Activated T-cell treated with anti-CD3 and anti-CD28 coated beads, Interleukin-2, amount 50 U/mL, for 72 hours (primary cell): ENCODE measurements around the gene PARP11. TPM values are rescaled to one million over a fixed set of nuclear protein-coding genes. Genes with fewer than 3 reads are reported as not detected.

Experiments
- ATAC-seq, 2 donors: fragments of 150-1000 bp; cut with Tn5 transposase; replicated peaks in 1 of 2; 2 replicates each; pipeline ENCODE4 v1.10.0; 2021; ENCODE audit warnings: moderate library complexity in 2 of 2, mild to moderate bottlenecking in 1 of 2
- DNase-seq, 2 donors: peaks; one replicate each; pipeline ENCODE4 v3.0.0; 2021 to 2022; ENCODE audit warnings: mixed read lengths in 1 of 2
- H3K27ac Mint-ChIP-seq: one replicate; pipeline ENCODE4 v1.8.0; 2022; ENCODE audit warnings: mild to moderate bottlenecking, moderate library complexity, mixed read lengths
- H3K27me3 Mint-ChIP-seq: one replicate; pipeline ENCODE4 v1.8.0; 2022; ENCODE audit warnings: low read depth, mixed read lengths
- H3K36me3 Mint-ChIP-seq, 2 donors: one replicate each; pipeline ENCODE4 v1.8.0; 2022; ENCODE audit warnings: mixed read lengths in 2 of 2, mild to moderate bottlenecking in 1 of 2; ENCODE audit not compliant: insufficient read depth in 2 of 2
- H3K4me1 Mint-ChIP-seq: one replicate; pipeline ENCODE4 v1.8.0; 2022; ENCODE audit warnings: low read depth, mixed read lengths
- H3K4me3 Mint-ChIP-seq, 2 donors: one replicate each; pipeline ENCODE4 v1.8.0; 2022; ENCODE audit warnings: mild to moderate bottlenecking in 2 of 2, mixed read lengths in 2 of 2, moderate library complexity in 2 of 2
- H3K9me3 Mint-ChIP-seq, 2 donors: one replicate each; pipeline ENCODE4 v1.8.0; 2022; ENCODE audit warnings: mixed read lengths in 2 of 2
- total RNA-seq, 2 donors: library from RNA; stranded (reverse); gene quantifications; one replicate each; pipeline ENCODE4 v1.2.3, GENCODE V29; 2022

Gene PARP11
- total RNA-seq, 2 donors from 2014 or later: 30.7 to 39.5 TPM

GRCh38 chr12:3771853-3772252, 101.3 kb downstream of the PARP11 start:
- H3K27ac Mint-ChIP-seq: no peak overlapping the region
- peaks cover 1 to 3% of the 10 kb centered on the region in 2 donors for H3K36me3 Mint-ChIP-seq
- H3K9me3 Mint-ChIP-seq: no peaks in the 10 kb centered on the region
- peaks cover 11% of the 10 kb centered on the region for H3K4me1 Mint-ChIP-seq
- ATAC-seq: peak in 1 of 2 donors; percentile 59
- DNase-seq: no peak
- no peaks in the 10 kb centered on the region for H3K27me3 Mint-ChIP-seq
- H3K4me3 Mint-ChIP-seq: no peak overlapping the region

- no peaks in the 10 kb centered on the region for H3K9me3 Mint-ChIP-seq
- no peak overlapping the region for H3K4me3 Mint-ChIP-seq
- peaks cover 1 to 3% of the 10 kb centered on the region in 2 donors for H3K36me3 Mint-ChIP-seq
- H3K4me1 Mint-ChIP-seq: peaks cover 12% of the 10 kb centered on the region
- DNase-seq (no peak), ATAC-seq (no peak)
- no peak overlapping the region for H3K27ac Mint-ChIP-seq
- H3K27me3 Mint-ChIP-seq: no peaks in the 10 kb centered on the region
Measured at GRCh38 chr12:3770891-3771290, 102.3 kb downstream of the PARP11 start.

GRCh38 chr12:3768911-3769447, 104.2 kb downstream of the PARP11 start:
- Mint-ChIP-seq H3K27me3 (no peaks in the 10 kb centered on the region), H3K4me1 (peaks cover 16% of the 10 kb centered on the region), H3K36me3 (peaks cover 1 to 3% of the 10 kb centered on the region in 2 donors), H3K9me3 (no peaks in the 10 kb centered on the region), H3K27ac (no peak overlapping the region), H3K4me3 (no peak overlapping the region)
- no peak for DNase-seq
- ATAC-seq: no peak

GRCh38 chr12:3761116-3761735, 112.0 kb downstream of the PARP11 start:
- Mint-ChIP-seq H3K36me3 (peaks cover 2 to 3% of the 10 kb centered on the region in 2 donors), H3K4me3 (no peak overlapping the region), H3K9me3 (no peaks in the 10 kb centered on the region), H3K27ac (no peak overlapping the region), H3K4me1 (peaks cover 16% of the 10 kb centered on the region), H3K27me3 (no peaks in the 10 kb centered on the region)
- ATAC-seq (no peak), DNase-seq (no peak)

- no peaks in the 10 kb centered on the region for H3K9me3 Mint-ChIP-seq
- DNase-seq (no peak), ATAC-seq (no peak)
- H3K27ac Mint-ChIP-seq: no peak overlapping the region
- H3K36me3 Mint-ChIP-seq: peaks cover 2 to 3% of the 10 kb centered on the region in 2 donors
- no peak overlapping the region for H3K4me3 Mint-ChIP-seq
- H3K4me1 Mint-ChIP-seq: peaks cover 13% of the 10 kb centered on the region
- H3K27me3 Mint-ChIP-seq: no peaks in the 10 kb centered on the region
Measured at GRCh38 chr12:3759878-3760277, 113.3 kb downstream of the PARP11 start.

Other genes starting within 250 kb of the PARP11 start
- 10 to 100 TPM; 20.0 to 25.5 TPM for gene CRACR2A, start 120.3 kb downstream of the PARP11 start, total RNA-seq